ENCODE measurements around the gene MRPS22. TPM values are rescaled to one million over a fixed set of nuclear protein-coding genes. Genes with fewer than 3 reads are reported as not detected.

MRPS22 gene
- total RNA-seq, 2 experiments from 2014 or later = 36.2 to 41.8 TPM

DNA sequence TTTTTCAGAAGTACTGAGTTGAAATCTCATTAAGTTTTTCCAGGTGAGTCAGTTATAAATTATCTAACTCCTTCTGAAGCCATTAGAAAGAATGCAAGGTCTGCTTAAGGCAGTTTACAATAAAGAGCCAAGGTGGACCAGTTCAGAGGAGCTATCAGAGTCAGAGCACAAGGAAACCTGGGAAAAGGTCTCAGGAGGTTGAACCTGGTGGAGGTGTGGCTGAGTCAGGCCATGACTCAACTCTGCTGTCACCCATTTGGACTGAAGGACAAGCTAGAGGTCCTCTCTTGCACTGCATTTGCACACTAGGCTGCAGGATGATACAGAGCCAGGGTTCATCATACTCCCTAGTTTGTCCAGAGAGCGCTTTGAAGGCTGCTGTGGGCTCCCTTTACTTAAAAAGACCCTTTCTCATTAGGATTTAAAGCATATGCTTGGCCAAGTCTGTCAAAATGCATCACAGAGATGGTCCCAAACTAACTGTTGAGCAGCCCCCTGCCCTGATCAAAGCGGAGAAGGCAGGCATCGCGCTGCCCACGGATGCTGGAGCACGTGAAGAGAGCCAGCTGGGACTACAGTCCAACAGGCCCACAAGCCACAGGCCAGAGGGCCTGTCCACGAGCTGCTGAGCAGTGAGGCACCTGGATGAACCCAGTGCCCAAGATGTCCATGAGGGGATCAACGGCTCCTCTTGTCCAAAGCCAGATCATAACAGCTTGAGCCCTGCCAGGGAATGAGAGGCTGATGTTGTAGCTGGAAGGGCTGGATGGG lies 26.0 kb upstream of the MRPS22 start:
- POLR2A ChIA-PET = interaction anchor here (0.6 kb wide), 1 partner anchor 162 kb away, joined by 3 read pairs; no protein-coding TSS in a partner anchor
- Mint-ChIP-seq H3K27me3 (peaks cover 11% of the 10 kb centered on the region), H3K4me3 (no peak overlapping the region), H3K9me3 (no peaks in the 10 kb centered on the region), H3K27ac (no peak overlapping the region), H3K36me3 (ENCODE audit: low read depth) (no peaks in the 10 kb centered on the region), H3K4me1 (no peaks in the 10 kb centered on the region)
- CTCF ChIA-PET = interaction anchor here (0.7 to 1.5 kb wide), 2 partner anchors 11 to 800 kb away, joined by 3 read pairs; no protein-coding TSS in a partner anchor
- no peak for DNase-seq

DNA sequence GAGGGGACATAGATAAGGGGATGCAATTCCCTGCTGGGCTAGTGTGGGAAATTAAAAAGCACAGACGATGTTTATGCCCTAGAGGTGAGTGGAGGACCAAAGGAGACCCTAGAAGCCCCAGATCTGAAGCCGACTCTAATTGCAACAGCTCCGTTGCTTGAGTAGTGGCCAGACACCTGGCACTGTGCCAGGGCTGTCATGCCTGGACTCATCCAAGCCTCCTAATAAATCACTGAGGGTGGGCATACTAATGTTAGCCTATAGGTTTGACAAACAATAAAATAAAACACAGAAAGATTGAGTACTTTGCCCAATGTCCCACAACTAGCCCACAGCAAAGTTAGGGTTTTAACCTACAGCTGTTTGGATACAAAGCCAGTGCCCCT lies 25.4 kb upstream of the MRPS22 start:
- H3K4me3 Mint-ChIP-seq = no peak overlapping the region
- H3K36me3 Mint-ChIP-seq (ENCODE audit: low read depth) = no peaks in the 10 kb centered on the region
- H3K4me1 Mint-ChIP-seq = no peaks in the 10 kb centered on the region
- H3K9me3 Mint-ChIP-seq = no peaks in the 10 kb centered on the region
- peaks cover 11% of the 10 kb centered on the region for H3K27me3 Mint-ChIP-seq
- H3K27ac Mint-ChIP-seq = no peak overlapping the region
- ChIA-PET POLR2A (interaction anchor here (0.6 kb wide), 1 partner anchor 163 kb away, joined by 3 read pairs; no protein-coding TSS in a partner anchor), CTCF (interaction anchor here (0.7 to 1.3 kb wide), 4 partner anchors 10 to 801 kb away, joined by 3 to 4 read pairs (median 3); no protein-coding TSS in a partner anchor)
- DNase-seq = no peak

DNA sequence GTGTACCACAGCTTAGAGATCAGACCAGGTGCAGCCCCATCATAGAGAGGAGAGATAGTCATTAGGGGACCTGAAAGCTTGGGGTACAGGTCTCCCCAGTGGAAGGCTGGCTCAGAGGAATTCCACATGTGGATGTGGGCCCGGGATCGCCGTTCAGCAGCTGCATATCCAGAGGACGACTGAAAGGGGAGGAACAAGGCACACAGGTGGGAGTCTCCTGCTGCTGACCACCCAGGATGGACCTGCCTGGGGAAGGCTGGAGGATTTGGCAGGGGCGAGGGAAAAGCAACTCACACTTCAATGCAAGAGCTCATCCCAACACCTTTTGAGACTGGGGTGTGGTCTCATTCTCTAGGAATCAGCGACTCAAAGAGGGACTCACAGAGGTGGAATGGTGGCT lies 25.0 kb upstream of the MRPS22 start:
- H3K36me3 Mint-ChIP-seq (ENCODE audit: low read depth) = no peaks in the 10 kb centered on the region
- no peaks in the 10 kb centered on the region for H3K4me1 Mint-ChIP-seq
- ChIA-PET POLR2A (no interaction called here), CTCF (interaction anchor here (0.8 to 1.3 kb wide), 3 partner anchors 10 to 206 kb away, joined by 3 to 4 read pairs (median 3); no protein-coding TSS in a partner anchor)
- H3K4me3 Mint-ChIP-seq = no peak overlapping the region
- H3K27me3 Mint-ChIP-seq = peaks cover 11% of the 10 kb centered on the region
- no peak overlapping the region for H3K27ac Mint-ChIP-seq
- no peaks in the 10 kb centered on the region for H3K9me3 Mint-ChIP-seq
- DNase-seq = no peak

DNA sequence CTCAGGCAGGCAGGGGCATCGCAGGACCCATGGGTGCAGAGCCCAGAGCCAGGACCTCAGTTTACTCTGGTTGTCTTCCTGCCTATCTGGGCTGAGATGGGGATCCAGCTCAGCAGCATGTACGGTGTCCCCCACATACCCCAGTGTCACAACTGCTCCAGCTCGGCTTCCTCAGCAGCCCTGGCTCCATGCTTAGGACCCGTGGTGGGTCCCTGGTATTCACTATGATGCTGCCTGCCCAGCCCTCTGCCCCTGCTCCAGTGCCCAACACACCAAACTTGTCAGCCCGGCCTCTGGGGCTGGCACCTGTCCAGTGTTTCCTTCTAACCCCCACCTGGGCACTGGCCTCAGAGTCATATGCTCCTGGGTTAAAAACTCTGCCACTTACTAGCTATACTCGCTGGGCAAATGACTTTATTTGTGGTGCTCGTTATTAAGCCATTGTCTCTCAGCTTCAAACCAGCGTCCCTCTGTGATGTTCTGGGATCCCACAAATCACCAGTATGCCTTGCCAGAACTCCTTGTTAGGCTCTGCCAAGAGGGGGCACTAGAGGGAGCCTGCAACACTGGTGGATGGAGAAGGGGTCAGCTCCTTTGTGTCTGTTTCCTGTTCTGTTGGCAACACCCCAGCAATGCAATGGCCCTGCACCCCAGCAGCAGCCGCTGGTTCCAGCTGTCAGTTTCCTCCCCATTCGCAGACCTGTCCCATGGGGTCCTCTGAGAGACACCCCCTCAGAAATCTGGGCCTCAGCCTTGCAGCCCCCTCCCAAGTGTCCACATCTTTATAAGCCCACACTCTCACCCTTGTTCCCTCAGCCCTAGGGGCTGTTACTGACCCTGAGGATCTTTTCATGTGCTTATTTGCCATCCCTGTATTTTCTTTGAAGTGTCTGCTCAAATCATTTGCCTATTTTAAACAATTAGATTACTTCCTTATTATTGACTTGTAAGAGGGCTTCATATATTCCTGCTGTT lies 24.1 kb upstream of the MRPS22 start:
- DNase-seq = no peak
- peaks cover 11% of the 10 kb centered on the region for H3K27me3 Mint-ChIP-seq
- CTCF ChIA-PET = interaction anchor here (0.8 to 1.3 kb wide), 4 partner anchors 9 to 1137 kb away, joined by 3 to 4 read pairs (median 3); no protein-coding TSS in a partner anchor
- H3K36me3 Mint-ChIP-seq (ENCODE audit: low read depth) = no peaks in the 10 kb centered on the region
- no peaks in the 10 kb centered on the region for H3K9me3 Mint-ChIP-seq
- no peak overlapping the region for H3K27ac Mint-ChIP-seq
- no peak overlapping the region for H3K4me3 Mint-ChIP-seq
- H3K4me1 Mint-ChIP-seq = no peaks in the 10 kb centered on the region
- POLR2A ChIA-PET = no interaction called here

DNA sequence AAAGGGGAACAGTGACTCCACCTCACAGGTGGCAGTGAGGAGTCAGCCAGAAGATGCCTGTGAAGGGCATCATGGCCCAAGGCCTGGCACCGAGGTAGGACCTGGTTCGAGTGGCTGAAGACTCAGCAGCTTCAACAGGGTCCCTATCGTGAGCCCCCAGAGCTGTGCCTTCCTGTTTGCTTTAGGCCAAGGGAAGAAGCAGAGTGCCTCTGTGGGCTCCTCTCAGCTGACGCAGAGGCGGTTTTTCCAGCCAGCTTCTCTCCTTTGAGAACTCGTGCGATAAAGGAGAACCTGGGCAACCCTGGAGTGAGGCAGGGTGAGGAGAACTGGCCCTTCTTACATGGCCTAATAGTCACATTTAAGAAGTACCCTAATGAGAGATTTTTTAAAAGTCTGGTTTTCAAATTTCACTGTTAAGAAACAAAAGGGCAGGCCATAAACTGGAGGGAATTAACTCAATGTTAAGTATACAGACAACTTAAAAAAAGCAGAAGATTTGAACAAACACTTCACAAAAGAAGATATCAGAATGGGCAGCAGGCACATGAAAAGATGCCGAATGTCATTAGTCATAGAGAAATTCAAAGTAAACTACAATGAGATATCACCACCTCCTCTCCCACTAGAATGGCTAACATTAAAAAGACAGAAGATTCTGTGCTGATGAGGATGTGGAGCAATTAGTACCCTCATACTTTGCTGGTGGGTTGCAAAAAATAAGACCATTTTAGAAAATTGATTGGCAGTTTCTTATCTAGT lies 23.1 kb upstream of the MRPS22 start:
- Mint-ChIP-seq H3K9me3 (no peaks in the 10 kb centered on the region), H3K36me3 (ENCODE audit: low read depth) (no peaks in the 10 kb centered on the region), H3K27me3 (peaks cover 8% of the 10 kb centered on the region), H3K4me1 (no peaks in the 10 kb centered on the region), H3K27ac (no peak overlapping the region), H3K4me3 (no peak overlapping the region)
- ChIA-PET POLR2A (no interaction called here), CTCF (no interaction called here)
- no peak for DNase-seq

DNA sequence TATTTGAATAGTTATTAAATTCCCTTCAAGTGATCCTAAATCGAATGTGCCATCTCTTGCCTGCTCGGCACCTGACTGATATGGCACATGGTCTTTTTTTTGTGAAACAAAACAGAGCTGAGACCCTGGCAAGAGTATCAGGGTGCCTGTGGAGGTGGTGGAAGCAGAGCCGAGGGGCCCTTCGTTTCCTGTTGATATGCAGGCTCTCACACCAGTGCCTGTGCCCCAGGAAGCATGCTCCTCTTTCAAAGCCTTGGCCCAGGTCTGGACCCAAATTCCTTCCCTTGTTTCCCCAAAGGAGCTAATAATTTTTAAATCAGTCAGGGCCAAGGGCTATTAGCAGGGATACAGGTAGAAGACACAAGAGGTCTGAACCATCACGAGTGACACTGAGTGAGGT lies 21.5 kb upstream of the MRPS22 start:
- Mint-ChIP-seq H3K9me3 (no peaks in the 10 kb centered on the region), H3K36me3 (ENCODE audit: low read depth) (no peaks in the 10 kb centered on the region), H3K27ac (no peak overlapping the region), H3K4me3 (no peak overlapping the region), H3K4me1 (no peaks in the 10 kb centered on the region), H3K27me3 (peaks cover 6% of the 10 kb centered on the region)
- DNase-seq = no peak
- ChIA-PET CTCF (interaction anchor here (0.8 to 1.0 kb wide), 2 partner anchors 20 to 210 kb away, joined by 3 read pairs; no protein-coding TSS in a partner anchor), POLR2A (no interaction called here)

DNA sequence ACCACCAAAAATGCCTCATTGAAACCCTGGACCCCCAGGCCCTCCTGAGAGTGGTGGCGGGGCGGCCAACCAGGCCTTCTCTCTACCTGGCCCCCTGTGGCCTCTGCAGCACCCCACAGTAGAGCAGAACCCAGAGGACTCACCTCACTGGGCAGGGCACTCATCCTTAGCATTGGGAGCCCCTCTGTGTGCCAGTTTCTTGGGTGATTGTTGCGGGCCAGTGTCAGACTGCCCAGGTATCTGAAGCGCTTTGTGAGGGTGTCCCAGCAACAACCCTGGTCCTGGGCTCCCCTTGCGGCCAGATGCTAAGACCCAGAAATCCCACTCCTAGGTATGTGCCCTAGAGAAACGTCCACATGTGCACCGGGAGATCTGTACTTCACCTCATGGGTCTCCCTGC lies 20.7 kb upstream of the MRPS22 start:
- Mint-ChIP-seq H3K36me3 (ENCODE audit: low read depth) (no peaks in the 10 kb centered on the region), H3K27me3 (peaks cover 4% of the 10 kb centered on the region), H3K4me1 (peaks cover 5% of the 10 kb centered on the region), H3K27ac (no peak overlapping the region), H3K9me3 (no peaks in the 10 kb centered on the region), H3K4me3 (no peak overlapping the region)
- POLR2A ChIA-PET = no interaction called here
- CTCF ChIA-PET = interaction anchor here (0.8 kb wide), 1 partner anchor 21 kb away, joined by 3 read pairs; no protein-coding TSS in a partner anchor
- no peak for DNase-seq

DNA sequence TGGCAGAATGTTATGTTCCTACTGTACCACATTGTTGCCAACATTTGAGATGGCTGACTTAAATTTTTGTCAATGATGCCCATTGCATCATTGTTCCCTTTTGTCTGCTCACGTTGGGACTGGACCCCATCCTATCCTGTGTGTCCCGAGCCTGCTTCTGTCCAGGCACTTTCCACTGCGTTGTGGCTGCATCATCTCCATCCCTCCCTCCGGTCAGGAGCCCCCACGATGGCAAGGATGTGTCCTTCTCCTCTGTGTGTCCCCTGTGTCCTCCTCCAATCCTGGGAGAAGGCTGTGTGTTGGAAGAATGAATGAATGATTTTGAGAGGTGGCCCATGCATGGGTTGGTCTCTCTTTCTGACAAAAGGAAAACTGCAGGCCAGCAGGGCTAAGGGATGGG lies 19.4 kb upstream of the MRPS22 start:
- ChIA-PET POLR2A (no interaction called here), CTCF (no interaction called here)
- Mint-ChIP-seq H3K27me3 (no peaks in the 10 kb centered on the region), H3K36me3 (ENCODE audit: low read depth) (no peaks in the 10 kb centered on the region), H3K4me3 (no peak overlapping the region), H3K27ac (no peak overlapping the region), H3K4me1 (peaks cover 18% of the 10 kb centered on the region), H3K9me3 (no peaks in the 10 kb centered on the region)
- DNase-seq = no peak

DNA sequence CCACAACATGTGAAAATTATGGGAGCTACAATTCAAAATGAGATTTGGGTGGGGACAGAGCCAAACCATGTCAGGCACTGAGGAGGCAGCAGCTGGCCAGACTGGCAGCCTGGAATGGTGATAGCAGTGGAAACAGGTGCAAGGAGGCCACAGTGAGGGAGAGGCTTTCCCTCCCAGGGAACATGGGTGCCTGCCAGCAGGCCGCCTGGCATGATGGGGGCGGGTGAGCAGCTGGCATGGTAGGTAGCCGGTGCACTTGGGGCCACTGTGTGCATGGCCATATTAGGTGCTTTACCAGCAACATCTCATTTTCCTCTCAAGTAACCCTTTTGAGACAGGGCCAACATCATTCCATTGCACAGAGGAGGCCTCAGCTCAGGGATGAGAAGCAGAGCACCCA lies 18.3 kb upstream of the MRPS22 start:
- POLR2A ChIA-PET = no interaction called here
- Mint-ChIP-seq H3K36me3 (ENCODE audit: low read depth) (no peaks in the 10 kb centered on the region), H3K9me3 (no peaks in the 10 kb centered on the region), H3K4me1 (peaks cover 21% of the 10 kb centered on the region), H3K27ac (no peak overlapping the region), H3K4me3 (no peak overlapping the region), H3K27me3 (peaks cover 4% of the 10 kb centered on the region)
- no peak for DNase-seq
- CTCF ChIA-PET = no interaction called here

DNA sequence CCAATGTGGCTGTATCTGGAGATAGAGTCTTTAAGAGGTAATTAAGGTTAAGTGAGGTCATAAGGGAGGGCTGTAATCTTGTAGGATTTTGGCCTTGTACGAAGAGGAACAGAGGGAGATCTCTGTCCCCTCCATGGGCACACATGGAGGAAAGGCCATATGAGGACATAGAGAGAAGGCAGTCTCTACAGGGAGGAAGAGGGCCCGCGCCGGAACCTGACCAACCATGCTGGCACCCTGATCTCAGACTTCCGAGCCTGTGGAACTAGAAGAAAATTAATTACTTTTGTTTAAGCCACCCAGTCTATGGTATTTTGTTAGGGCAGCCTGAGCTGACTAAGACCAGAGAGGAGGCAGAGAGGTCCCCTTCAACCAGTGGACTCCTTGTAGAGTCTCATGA lies 17.7 kb upstream of the MRPS22 start:
- Mint-ChIP-seq H3K36me3 (ENCODE audit: low read depth) (no peaks in the 10 kb centered on the region), H3K4me1 (peaks cover 21% of the 10 kb centered on the region), H3K27me3 (peaks cover 4% of the 10 kb centered on the region), H3K4me3 (no peak overlapping the region), H3K27ac (no peak overlapping the region), H3K9me3 (no peaks in the 10 kb centered on the region)
- POLR2A ChIA-PET = no interaction called here
- CTCF ChIA-PET = no interaction called here
- DNase-seq = no peak

DNA sequence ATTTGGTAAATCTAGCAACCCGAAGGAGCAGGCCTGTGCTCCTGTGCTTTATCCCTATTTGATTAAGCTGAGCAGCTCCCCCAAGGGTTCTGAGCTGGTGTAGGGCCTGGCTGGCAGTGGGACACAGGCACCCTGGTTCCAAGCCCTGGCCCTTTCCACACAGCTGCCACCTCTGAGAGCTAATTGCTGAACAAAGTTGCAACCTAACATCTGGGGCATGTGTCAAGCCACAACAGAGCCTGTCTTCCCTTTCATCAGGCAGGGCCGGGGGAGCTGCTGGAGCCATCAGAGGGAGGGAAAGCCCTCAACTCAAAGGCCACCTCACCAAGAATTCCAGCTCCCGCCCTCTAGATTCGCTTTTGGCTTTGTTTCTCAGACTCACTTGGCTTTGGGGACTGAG lies 17.1 kb upstream of the MRPS22 start:
- Mint-ChIP-seq H3K9me3 (no peaks in the 10 kb centered on the region), H3K27ac (no peak overlapping the region), H3K36me3 (ENCODE audit: low read depth) (no peaks in the 10 kb centered on the region), H3K4me3 (no peak overlapping the region), H3K27me3 (peaks cover 6% of the 10 kb centered on the region), H3K4me1 (peaks cover 21% of the 10 kb centered on the region)
- POLR2A ChIA-PET = no interaction called here
- CTCF ChIA-PET = no interaction called here
- DNase-seq = no peak

DNA sequence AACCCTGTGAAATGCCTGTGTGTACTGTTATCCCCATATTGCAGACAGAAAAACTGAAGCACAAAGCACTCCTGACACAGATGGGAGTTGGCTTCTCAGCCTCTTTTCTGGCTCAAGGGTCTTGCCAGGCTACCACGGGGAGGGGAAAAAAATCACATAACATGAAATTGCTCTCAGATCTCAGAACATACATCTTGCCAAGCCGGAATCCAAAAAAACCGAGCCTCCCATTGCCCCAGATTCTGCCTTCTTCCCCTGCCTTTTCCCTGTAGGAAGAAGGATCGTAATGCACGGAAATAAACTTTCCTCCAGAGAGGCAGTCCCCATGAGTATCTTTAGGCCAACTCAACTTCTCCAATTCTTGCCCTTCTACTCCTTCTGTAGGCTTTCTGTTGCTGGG lies 16.6 kb upstream of the MRPS22 start:
- H3K4me1 Mint-ChIP-seq = peaks cover 21% of the 10 kb centered on the region
- H3K36me3 Mint-ChIP-seq (ENCODE audit: low read depth) = no peaks in the 10 kb centered on the region
- ChIA-PET CTCF (no interaction called here), POLR2A (no interaction called here)
- H3K9me3 Mint-ChIP-seq = no peaks in the 10 kb centered on the region
- H3K27me3 Mint-ChIP-seq = peaks cover 11% of the 10 kb centered on the region
- no peak overlapping the region for H3K4me3 Mint-ChIP-seq
- DNase-seq = no peak
- H3K27ac Mint-ChIP-seq = no peak overlapping the region

All from activated CD4-positive, alpha-beta T cell treated with anti-CD3 and anti-CD28 coated beads, Interleukin-2, amount 10 ng/mL, durations not matched to agents 7 days and 5 days (primary cell).